Peyer's patch (tissue), 4 donors: Measurements from ENCODE around the gene GNAZ.

Experiments used
- POLR2A ChIP-seq, 2 donors: fragments of 450-650 bp; IDR thresholded peaks; one replicate each; pipeline ENCODE4 v1.5.1; 2017; ENCODE audit warnings: antibody characterized with exemption in 2 of 2, mild to moderate bottlenecking in 2 of 2, moderate library complexity in 2 of 2
- TF ChIP-seq, protein P1 (sequence below), 6 experiments: fragments of 450-650 bp in 4 of 6; fragments of 200-600 bp in 2 of 6; sonication (generic) in 1 of 6; IDR thresholded peaks; one replicate each; pipeline ENCODE4 v1.5.1; 2017 to 2019; ENCODE audit warnings: antibody characterized with exemption in 6 of 6, mild to moderate bottlenecking in 3 of 6, moderate library complexity in 1 of 6

GRCh38 chr22:23065069-23065451 is 5.3 kb upstream of the GNAZ start:
- TF ChIP-seq, protein P1, sequence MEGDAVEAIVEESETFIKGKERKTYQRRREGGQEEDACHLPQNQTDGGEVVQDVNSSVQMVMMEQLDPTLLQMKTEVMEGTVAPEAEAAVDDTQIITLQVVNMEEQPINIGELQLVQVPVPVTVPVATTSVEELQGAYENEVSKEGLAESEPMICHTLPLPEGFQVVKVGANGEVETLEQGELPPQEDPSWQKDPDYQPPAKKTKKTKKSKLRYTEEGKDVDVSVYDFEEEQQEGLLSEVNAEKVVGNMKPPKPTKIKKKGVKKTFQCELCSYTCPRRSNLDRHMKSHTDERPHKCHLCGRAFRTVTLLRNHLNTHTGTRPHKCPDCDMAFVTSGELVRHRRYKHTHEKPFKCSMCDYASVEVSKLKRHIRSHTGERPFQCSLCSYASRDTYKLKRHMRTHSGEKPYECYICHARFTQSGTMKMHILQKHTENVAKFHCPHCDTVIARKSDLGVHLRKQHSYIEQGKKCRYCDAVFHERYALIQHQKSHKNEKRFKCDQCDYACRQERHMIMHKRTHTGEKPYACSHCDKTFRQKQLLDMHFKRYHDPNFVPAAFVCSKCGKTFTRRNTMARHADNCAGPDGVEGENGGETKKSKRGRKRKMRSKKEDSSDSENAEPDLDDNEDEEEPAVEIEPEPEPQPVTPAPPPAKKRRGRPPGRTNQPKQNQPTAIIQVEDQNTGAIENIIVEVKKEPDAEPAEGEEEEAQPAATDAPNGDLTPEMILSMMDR (IDR thresholded peaks at IDR 0.05) = no peak
- no peak for TF ChIP-seq POLR2A (IDR thresholded peaks at IDR 0.05)
